HCT116 (cell line): Measurements from ENCODE around the gene SLC9A7. TPM values are rescaled to one million over a fixed set of nuclear protein-coding genes. Genes with fewer than 3 reads are reported as not detected.

Source experiments
- ATAC-seq: fragments of 200-7000 bp; cut with Tn5 transposase; 2 replicates; pipeline ENCODE4 v1.9.1; 2020; ENCODE audit warnings: mild to moderate bottlenecking, moderate library complexity
- BruUV-seq: library from RNA; stranded (reverse); fragments of 400-500 nt; replicated peaks from 2 replicates; lab custom pipeline; 2021; lab: Mats Ljungman, UMichigan
- CTCF ChIA-PET: fragments of 300-600 bp; sonication (Branson Sonifier 250); formaldehyde crosslinking; loops from one replicate; lab custom pipeline; 2021; ENCODE audit warnings: antibody characterized with exemption; lab: Charles Lee
- POLR2A ChIA-PET: fragments of 300-600, 350-600 bp; sonication (Branson Sonifier 250); formaldehyde crosslinking; loops from one replicate; lab custom pipeline; 2021; ENCODE audit warnings: antibody characterized with exemption; lab: Charles Lee
- RAD21 ChIA-PET, 2 experiments: fragments of 300-600 bp; sonication (Branson Sonifier 250); formaldehyde crosslinking; loops; one replicate each; lab custom pipeline; 2023; ENCODE audit warnings: low total read pairs in 2 of 2; ENCODE audit not compliant: uncharacterized antibody in 2 of 2, unreplicated experiment in 2 of 2, low non-redundant PET in 1 of 2; lab: Charles Lee
- DNase-seq: peaks from one replicate; pipeline ENCODE4 v3.0.0-alpha.2; 2010; ENCODE audit warnings: low read depth, low spot score
- H2AFZ ChIP-seq: fragments of 200-600 bp; shearing (Covaris generic), sonication (generic); 2 replicates; pipeline ENCODE4 v1.6.1; 2017; ENCODE audit warnings: low read depth, mixed run types, mixed read lengths, antibody characterized with exemption, low read length; ENCODE audit not compliant: poor library complexity, severe bottlenecking
- H3K27ac ChIP-seq: 2 replicates; pipeline ENCODE4 v1.5.1; 2012; ENCODE audit warnings: low read depth, low read length
- H3K27me3 ChIP-seq: fragments of 200-600 bp; sonication (generic); 2 replicates; pipeline ENCODE4 v1.6.1; 2016; ENCODE audit warnings: mixed run types, low read length, mixed read lengths; ENCODE audit not compliant: insufficient read depth
- H3K36me3 ChIP-seq, 2 experiments: fragments of 200-500 bp in 1 of 2; fragments of 200-600 bp in 1 of 2; sonication (Bioruptor generic) in 1 of 2; sonication (generic) in 1 of 2; 2 replicates each; pipeline versions ENCODE4 v1.5.1 to v1.6.1; 2014 to 2016; ENCODE audit warnings: low read length in 2 of 2, inconsistent platforms in 1 of 2, mixed read lengths in 1 of 2, mixed run types in 1 of 2; ENCODE audit not compliant: insufficient read depth in 2 of 2, control insufficient read depth in 1 of 2
- H3K4me1 ChIP-seq, 2 experiments: fragments of 200-600 bp in 1 of 2; sonication (generic) in 1 of 2; 2 replicates each; pipeline versions ENCODE4 v1.5.1 to v1.6.1; 2012 to 2017; ENCODE audit warnings: low read length in 2 of 2, inconsistent platforms in 1 of 2, mild to moderate bottlenecking in 1 of 2, mixed read lengths in 1 of 2, mixed run types in 1 of 2, moderate library complexity in 1 of 2; ENCODE audit not compliant: insufficient read depth in 2 of 2, control insufficient read depth in 1 of 2
- H3K4me2 ChIP-seq: fragments of 200-600 bp; sonication (generic); 2 replicates; pipeline ENCODE4 v1.6.1; 2017; ENCODE audit warnings: mixed run types, low read length, mixed read lengths
- H3K4me3 ChIP-seq, 2 experiments: fragments of 200-600 bp in 1 of 2; sonication (generic) in 1 of 2; replicated peaks in 1 of 2; 2 replicates each; pipeline ENCODE4 v1.5.1; 2011 to 2016; ENCODE audit warnings: low read length in 2 of 2, control low read depth in 1 of 2, low read depth in 1 of 2, mild to moderate bottlenecking in 1 of 2, mixed read lengths in 1 of 2, mixed run types in 1 of 2
- H3K79me2 ChIP-seq: fragments of 200-600 bp; sonication (generic); 2 replicates; pipeline ENCODE4 v1.6.1; 2017; ENCODE audit warnings: mild to moderate bottlenecking, mixed run types, low read length, moderate library complexity, mixed read lengths; ENCODE audit not compliant: insufficient read depth
- H3K9ac ChIP-seq: fragments of 200-600 bp; sonication (generic); 2 replicates; pipeline ENCODE4 v1.6.1; 2016; ENCODE audit warnings: low read length, mixed read lengths
- H3K9me2 ChIP-seq: fragments of 200-600 bp; sonication (generic), shearing (Covaris generic); 2 replicates; pipeline ENCODE4 v1.6.1; 2017; ENCODE audit warnings: mixed run types, mild to moderate bottlenecking, moderate library complexity; ENCODE audit not compliant: insufficient read depth
- H3K9me3 ChIP-seq, 2 experiments: fragments of 200-500 bp in 1 of 2; fragments of 200-600 bp in 1 of 2; sonication (Bioruptor generic) in 1 of 2; sonication (generic) in 1 of 2; 2 replicates each; pipeline ENCODE4 v1.6.1; 2014 to 2017; ENCODE audit warnings: low read length in 2 of 2, mixed read lengths in 2 of 2, inconsistent platforms in 1 of 2, low read depth in 1 of 2, mild to moderate bottlenecking in 1 of 2, mixed run types in 1 of 2, moderate library complexity in 1 of 2; ENCODE audit not compliant: control insufficient read depth in 1 of 2, insufficient read depth in 1 of 2
- H4K20me1 ChIP-seq: fragments of 200-600 bp; sonication (generic), shearing (Covaris generic); 2 replicates; pipeline ENCODE4 v1.6.1; 2017; ENCODE audit warnings: mixed run types, mild to moderate bottlenecking, moderate library complexity; ENCODE audit not compliant: insufficient read depth
- EGR1 ChIP-seq: IDR thresholded peaks from 2 replicates; pipeline ENCODE4 v1.6.1; 2012; ENCODE audit warnings: low read depth
- EZH2phosphoT487 ChIP-seq: fragments of 200-600 bp; IDR thresholded peaks from 2 replicates; pipeline ENCODE4 v1.6.1; 2018; ENCODE audit warnings: antibody characterized with exemption, borderline replicate concordance
- FOSL1 ChIP-seq: IDR thresholded peaks from 2 replicates; pipeline ENCODE4 v1.6.1; 2012; ENCODE audit warnings: low read depth
- JUND ChIP-seq: IDR thresholded peaks from 2 replicates; pipeline ENCODE4 v1.6.1; 2012
- RAD21 ChIP-seq: IDR thresholded peaks from 2 replicates; pipeline ENCODE4 v1.6.1; 2012; ENCODE audit warnings: low read depth, mild to moderate bottlenecking
- REST ChIP-seq: IDR thresholded peaks from 2 replicates; pipeline ENCODE4 v1.6.1; 2012; ENCODE audit warnings: low read depth
- SIN3A ChIP-seq: IDR thresholded peaks from 2 replicates; pipeline ENCODE4 v1.6.1; 2012; ENCODE audit warnings: low read depth
- SP1 ChIP-seq: IDR thresholded peaks from 2 replicates; pipeline ENCODE4 v1.6.1; 2012; ENCODE audit warnings: low read depth
- SRF ChIP-seq: IDR thresholded peaks from 2 replicates; pipeline ENCODE4 v1.6.1; 2012; ENCODE audit warnings: low read depth
- YY1 ChIP-seq: IDR thresholded peaks from 2 replicates; pipeline ENCODE4 v1.6.1; 2011; ENCODE audit warnings: low read length, low read depth, moderate library complexity, mild to moderate bottlenecking; ENCODE audit not compliant: insufficient replicate concordance; ENCODE audit errors: extremely low read depth
- ZBTB33 ChIP-seq: IDR thresholded peaks from 2 replicates; pipeline ENCODE4 v1.6.1; 2011; ENCODE audit warnings: mild to moderate bottlenecking, low read length, moderate library complexity; ENCODE audit not compliant: insufficient replicate concordance; ENCODE audit errors: extremely low read depth
- ZFX ChIP-seq: fragments of 450-650 bp; IDR thresholded peaks from 2 replicates; pipeline ENCODE4 v1.6.1; 2017
- ZNF274 ChIP-seq: fragments of 200-500 bp; sonication (Bioruptor generic); IDR thresholded peaks from 2 replicates; pipeline ENCODE4 v1.6.1; 2014; ENCODE audit warnings: mild to moderate bottlenecking, low read depth, low read length, inconsistent platforms
- intact Hi-C: fragments of 100-400 bp; cut with micrococcal nuclease; formaldehyde crosslinking; loops from 2 replicates; pipeline ENCODE4 v1.10.0; 2022
- total RNA-seq: library from RNA; stranded (reverse); gene quantifications from one replicate; pipeline ENCODE4 v1.2.1, GENCODE V29; 2021; ENCODE audit not compliant: unreplicated experiment
- TF ChIP-seq, protein P1 (sequence below): IDR thresholded peaks from 2 replicates; pipeline ENCODE4 v1.6.1; 2012

Gene SLC9A7
- total RNA-seq, 1 experiment from 2014 or later = 18.6 TPM

GRCh38 chrX:46648660-46649059 lies 110.3 kb downstream of the SLC9A7 start:
- H3K4me2 ChIP-seq = no peak overlapping the region
- RAD21 ChIA-PET = no interaction called here
- POLR2A ChIA-PET = no interaction called here

More at GRCh38 chrX:46648660-46649059, 110.3 kb downstream of the SLC9A7 start:
- no peak for TF ChIP-seq SP1
- TF ChIP-seq ZFX = no peak
- no peak for TF ChIP-seq FOSL1
- no peak for TF ChIP-seq EGR1
- no peak for TF ChIP-seq REST
- TF ChIP-seq SIN3A = no peak
- no peak for TF ChIP-seq YY1
- TF ChIP-seq SRF = no peak
- TF ChIP-seq ZBTB33 = no peak
- TF ChIP-seq RAD21 = no peak
- TF ChIP-seq EZH2phosphoT487 = no peak
- TF ChIP-seq, protein P1, sequence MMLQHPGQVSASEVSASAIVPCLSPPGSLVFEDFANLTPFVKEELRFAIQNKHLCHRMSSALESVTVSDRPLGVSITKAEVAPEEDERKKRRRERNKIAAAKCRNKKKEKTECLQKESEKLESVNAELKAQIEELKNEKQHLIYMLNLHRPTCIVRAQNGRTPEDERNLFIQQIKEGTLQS = no peak
- TF ChIP-seq ZNF274 = no peak
- no peak for TF ChIP-seq JUND
- TF ChIP-seq, all 23 proteins: peak for 0
- BruUV-seq = no TSS peak
- no peak overlapping the region for H3K27ac ChIP-seq
- intact Hi-C loops = loop anchor here (10.0 kb wide), 1 partner anchor 446 kb away; no protein-coding TSS in a partner anchor
- H3K79me2 ChIP-seq = no peaks in the 10 kb centered on the region
- no peaks in the 10 kb centered on the region for H3K9me3 ChIP-seq
- no peak overlapping the region for H3K4me3 ChIP-seq
- no peaks in the 10 kb centered on the region for H3K9me2 ChIP-seq
- no peaks in the 10 kb centered on the region for H4K20me1 ChIP-seq
- DNase-seq = no peak
- peaks cover 0 to 4% of the 10 kb centered on the region in 2 experiments; a peak in 2 of 4 replicates for H3K4me1 ChIP-seq
- no peaks in the 10 kb centered on the region for H3K27me3 ChIP-seq
- H3K9ac ChIP-seq = no peak overlapping the region
- H3K36me3 ChIP-seq = no peaks in the 10 kb centered on the region
- no peak for ATAC-seq
- CTCF ChIA-PET = no interaction called here
- no peak overlapping the region for H2AFZ ChIP-seq
